Activated naive CD4-positive, alpha-beta T cell treated with anti-CD3 and anti-CD28 coated beads, Interleukin-2, amount 10 ng/mL, durations not matched to agents 5 hours and 36 hours (primary cell): Measurements from ENCODE around the gene ZNF414. TPM values are rescaled to one million over a fixed set of nuclear protein-coding genes. Genes with fewer than 3 reads are reported as not detected.

ENCODE experiments used
- total RNA-seq, 2 experiments: library from RNA; stranded (reverse); gene quantifications; one replicate each; pipeline ENCODE4 v1.2.3, GENCODE V29; 2021

The ZNF414 gene, protein sequence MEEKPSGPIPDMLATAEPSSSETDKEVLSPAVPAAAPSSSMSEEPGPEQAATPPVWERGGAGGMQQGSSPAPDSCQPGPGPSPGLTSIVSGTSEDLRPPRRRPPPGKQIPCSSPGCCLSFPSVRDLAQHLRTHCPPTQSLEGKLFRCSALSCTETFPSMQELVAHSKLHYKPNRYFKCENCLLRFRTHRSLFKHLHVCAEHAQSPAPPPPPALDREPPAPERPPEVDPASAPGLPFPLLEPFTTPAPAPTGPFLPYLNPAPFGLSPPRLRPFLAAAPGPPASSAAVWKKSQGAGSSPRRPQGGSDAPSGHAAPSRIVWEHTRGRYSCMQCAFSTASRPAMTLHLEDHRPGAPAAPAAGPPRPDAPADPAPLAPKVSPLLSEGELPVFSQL
- 10 to 100 TPM; 40.1 to 45.5 TPM for total RNA-seq

DNA sequence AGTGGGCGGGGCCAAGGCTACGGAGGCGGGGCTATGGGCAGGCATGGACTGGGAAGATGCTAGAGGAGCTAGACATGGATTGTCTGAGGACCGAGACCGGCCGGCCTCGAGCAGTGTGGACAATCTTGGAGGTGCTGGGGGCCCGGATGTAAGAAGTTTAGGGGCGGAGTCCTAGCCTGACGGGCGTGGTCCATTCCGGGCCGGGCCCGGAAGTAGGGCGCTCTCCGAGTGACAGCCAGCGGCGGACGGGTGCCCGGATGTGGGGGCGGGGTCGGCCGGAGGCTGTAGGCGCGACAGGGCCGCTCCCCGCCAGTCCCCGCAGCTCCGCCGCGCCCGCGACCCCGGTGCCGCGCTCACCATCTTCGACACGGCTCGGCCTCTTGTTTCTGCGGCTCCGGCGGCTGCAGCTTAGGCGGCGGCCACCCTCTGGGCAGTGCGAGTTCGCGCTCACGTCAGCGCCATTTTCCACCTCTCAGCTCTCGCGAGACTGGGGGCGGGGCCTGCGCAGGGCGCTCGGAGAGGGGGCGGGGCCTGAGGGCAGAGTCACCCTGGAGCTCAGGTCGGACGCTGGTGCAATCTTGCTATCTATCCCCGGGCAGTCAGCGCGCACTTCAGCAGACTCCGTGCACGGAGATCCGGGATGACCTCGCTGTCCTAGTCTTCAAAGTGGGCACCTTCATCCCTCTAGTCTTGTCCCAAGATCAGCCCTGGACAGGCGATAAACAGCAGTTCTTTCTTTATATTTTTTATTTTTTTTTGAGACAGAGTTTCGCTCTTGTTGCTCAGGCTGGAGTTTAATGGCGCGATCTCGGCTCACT is at the start of gene ZNF414:
Gene ZNF414, minus strand, starts transcription at position 481 of the 818 bp plus-strand sequence. Its CDS starts 121 bp downstream, at position 360.

Other genes with a start within 250 kb of the ZNF414 start
- 10 to 100 TPM; 33.3 to 36.2 TPM for gene CD320, start 205.8 kb downstream of the ZNF414 start, total RNA-seq
- gene NDUFA7, start 192.8 kb downstream of the ZNF414 start, total RNA-seq: 10 to 100 TPM; 50.9 to 58.4 TPM
- 1,000 to 10,000 TPM; 2,514 to 2,699 TPM for gene RPS28, start 192.7 kb downstream of the ZNF414 start, total RNA-seq
- 1 to 10 TPM; 8.7 to 9.1 TPM for gene KANK3, start 170.9 kb downstream of the ZNF414 start, total RNA-seq
- under 1 TPM; 0.38 to 0.75 TPM for gene ANGPTL4, start 150.0 kb downstream of the ZNF414 start, total RNA-seq
- 10 to 100 TPM; 89.4 to 97.0 TPM for gene RAB11B, start 123.8 kb downstream of the ZNF414 start, total RNA-seq
- gene MARCHF2, start 100.9 kb downstream of the ZNF414 start, total RNA-seq: 10 to 100 TPM; 23.1 to 23.5 TPM
- 100 to 1,000 TPM; 216 to 222 TPM for gene HNRNPM, start 69.2 kb downstream of the ZNF414 start, total RNA-seq
- gene PRAM1, start 11.5 kb downstream of the ZNF414 start, total RNA-seq: 1 to 10 TPM; 1.2 to 1.3 TPM
- 100 to 1,000 TPM; 250 to 269 TPM for gene MYO1F, start 63.3 kb upstream of the ZNF414 start, total RNA-seq
- 10 to 100 TPM; 19.3 to 24.7 TPM for gene ADAMTS10, start 96.5 kb upstream of the ZNF414 start, total RNA-seq
- gene NFILZ, start 116.5 kb upstream of the ZNF414 start, total RNA-seq: not detected
- gene ACTL9, start 184.6 kb upstream of the ZNF414 start, total RNA-seq: not detected
- not detected for gene OR2Z1, start 207.5 kb upstream of the ZNF414 start, total RNA-seq